HG03432 (cell line): ENCODE results near the gene DIP2B.
"Not testable (repeated sequence)": the region's sequence is repeated elsewhere in the genome, so short reads cannot be mapped to it uniquely, and the experiment has no call there.

ENCODE experiments used
- ATAC-seq: cut with Tn5 transposase; IDR thresholded peaks from one replicate; pipeline ENCODE4 v1.9.1; 2021; ENCODE audit warnings: mild to moderate bottlenecking, moderate library complexity; ENCODE audit not compliant: unreplicated experiment

Gene DIP2B

GRCh38 chr12:50504798-50505674 lies at the start of gene DIP2B:
DIP2B (plus strand) TSS chr12:50504985; CDS start chr12:50505141, 156 bp downstream.
- ATAC-seq = peak; percentile 77

GRCh38 chr12:50458606-50459005 lies 46.2 kb upstream of the DIP2B start:
- ATAC-seq = no peak

- no peak for ATAC-seq
Observed at GRCh38 chr12:50467439-50467838, 37.3 kb upstream of the DIP2B start.

GRCh38 chr12:50477241-50477832 lies 27.4 kb upstream of the DIP2B start:
- no peak for ATAC-seq

- no peak for ATAC-seq
Observed at GRCh38 chr12:50482571-50482970, 22.2 kb upstream of the DIP2B start.

- no peak for ATAC-seq
Observed at GRCh38 chr12:50483488-50483887, 21.3 kb upstream of the DIP2B start.

- ATAC-seq = no peak
Observed at GRCh38 chr12:50488801-50489200, 16.0 kb upstream of the DIP2B start.

GRCh38 chr12:50498119-50498518 lies 6.7 kb upstream of the DIP2B start:
- ATAC-seq = not testable (repeated sequence)

- no peak for ATAC-seq
Observed at GRCh38 chr12:50505675-50506530, 1.1 kb downstream of the DIP2B start.

- no peak for ATAC-seq
Observed at GRCh38 chr12:50506753-50507473, 2.1 kb downstream of the DIP2B start.

GRCh38 chr12:50507474-50507838 lies 2.7 kb downstream of the DIP2B start:
- no peak for ATAC-seq

- ATAC-seq = no peak
Observed at GRCh38 chr12:50507930-50508329, 3.1 kb downstream of the DIP2B start.

- no peak for ATAC-seq
Observed at GRCh38 chr12:50508414-50508813, 3.6 kb downstream of the DIP2B start.

- no peak for ATAC-seq
Observed at GRCh38 chr12:50508970-50509663, 4.3 kb downstream of the DIP2B start.

- ATAC-seq = no peak
Observed at GRCh38 chr12:50514526-50515276, 9.9 kb downstream of the DIP2B start.

- ATAC-seq = no peak
Observed at GRCh38 chr12:50515587-50515986, 10.8 kb downstream of the DIP2B start.

- ATAC-seq = peak; percentile 79
Observed at GRCh38 chr12:50517421-50518048, 12.8 kb downstream of the DIP2B start.

GRCh38 chr12:50518090-50518489 lies 13.3 kb downstream of the DIP2B start:
- no peak for ATAC-seq

- ATAC-seq = no peak
Observed at GRCh38 chr12:50519353-50519752, 14.6 kb downstream of the DIP2B start.
